SK-N-SH treated with all-trans-retinoic acid at 6 μM for 48 hours (cell line): ENCODE data around the gene TSHZ1.

Experiments used
- ARNTL ChIP-seq: fragments of 450-650 bp; formaldehyde crosslinking; IDR thresholded peaks from 2 replicates; pipeline ENCODE4 v1.5.0; 2020; ENCODE audit warnings: low read depth, mild to moderate bottlenecking, moderate library complexity, borderline replicate concordance
- ISL1 ChIP-seq: fragments of 250-450 bp; sonication (Bioruptor Pico); IDR thresholded peaks from 2 replicates; pipeline ENCODE4 v2.1.2; 2022; ENCODE audit warnings: mild to moderate bottlenecking, moderate library complexity
- PATZ1 ChIP-seq: fragments of 250-450 bp; sonication (Bioruptor Pico); IDR thresholded peaks from 2 replicates; pipeline ENCODE4 v1.8.0; 2020; ENCODE audit warnings: mild to moderate bottlenecking, moderate library complexity, borderline replicate concordance
- ZC3H10 ChIP-seq: fragments of 250-450 bp; sonication (Bioruptor Pico); IDR thresholded peaks from 2 replicates; pipeline ENCODE4 v1.5.1; 2021; ENCODE audit warnings: mild to moderate bottlenecking, moderate library complexity

- no peak for TF ChIP-seq ARNTL (CRISPR knock-in tag)
- TF ChIP-seq ISL1, result no peak
- no peak for TF ChIP-seq PATZ1 (CRISPR knock-in tag)
- TF ChIP-seq ZC3H10 (CRISPR knock-in tag), result no peak
Observed at GRCh38 chr18:75231053-75231406, 20.4 kb downstream of the TSHZ1 start.
